SKM-1 treated with dmso at 0.1 percent for 144 hours (cell line): Measurements from ENCODE around the gene C10orf67.
"Not testable (repeated sequence)": the region's sequence is repeated elsewhere in the genome, so short reads cannot be mapped to it uniquely, and the experiment has no call there.

Experiments used
- DNase-seq: peaks from one replicate; lab custom pipeline; 2025; ENCODE audit not compliant: unreplicated experiment; lab: John Stamatoyannopoulos, UW

Gene C10orf67

DNA sequence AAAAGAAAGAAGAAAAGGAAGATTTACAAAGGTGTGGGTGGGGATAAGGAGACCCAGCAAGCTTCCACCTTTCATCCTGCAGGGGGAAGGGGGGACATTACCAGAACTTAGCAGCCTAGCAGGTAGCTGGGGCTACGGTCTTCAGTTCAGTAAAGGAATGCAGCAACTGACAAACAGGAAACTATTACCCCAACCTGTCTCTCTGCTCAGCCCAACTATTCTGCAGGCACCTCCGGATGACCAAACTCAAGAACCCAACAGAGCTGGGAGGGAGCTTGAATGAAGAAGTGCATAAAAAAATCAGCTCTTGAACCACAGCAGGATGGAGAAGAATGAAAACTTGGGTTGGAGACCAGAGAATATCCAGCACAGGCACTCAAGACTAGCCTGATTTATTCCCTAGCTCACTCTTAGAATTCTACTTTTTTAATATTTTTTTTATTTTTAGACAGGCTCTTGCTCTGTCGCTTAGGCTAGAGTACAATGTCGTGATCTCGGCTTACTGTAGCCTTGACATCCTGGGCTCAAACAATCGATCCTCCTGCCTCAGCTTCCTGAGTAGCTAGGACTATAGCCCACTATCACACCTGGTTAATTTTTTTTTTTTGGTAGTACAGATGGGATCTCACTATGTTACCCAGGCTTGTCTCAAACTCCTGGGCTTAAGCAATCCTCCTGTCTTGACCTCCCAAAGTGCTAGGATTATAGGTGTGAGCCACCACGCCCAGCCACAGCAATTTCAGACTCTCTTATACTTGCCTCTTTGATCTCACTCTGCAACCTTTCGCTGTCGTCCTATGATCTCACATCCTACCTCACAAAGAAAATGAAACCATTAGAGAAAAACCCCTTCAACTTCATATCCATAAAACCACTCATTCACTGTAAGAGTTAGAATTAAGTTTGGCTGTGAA, 18.5 kb upstream of the C10orf67 start:
- no peak for DNase-seq

DNA sequence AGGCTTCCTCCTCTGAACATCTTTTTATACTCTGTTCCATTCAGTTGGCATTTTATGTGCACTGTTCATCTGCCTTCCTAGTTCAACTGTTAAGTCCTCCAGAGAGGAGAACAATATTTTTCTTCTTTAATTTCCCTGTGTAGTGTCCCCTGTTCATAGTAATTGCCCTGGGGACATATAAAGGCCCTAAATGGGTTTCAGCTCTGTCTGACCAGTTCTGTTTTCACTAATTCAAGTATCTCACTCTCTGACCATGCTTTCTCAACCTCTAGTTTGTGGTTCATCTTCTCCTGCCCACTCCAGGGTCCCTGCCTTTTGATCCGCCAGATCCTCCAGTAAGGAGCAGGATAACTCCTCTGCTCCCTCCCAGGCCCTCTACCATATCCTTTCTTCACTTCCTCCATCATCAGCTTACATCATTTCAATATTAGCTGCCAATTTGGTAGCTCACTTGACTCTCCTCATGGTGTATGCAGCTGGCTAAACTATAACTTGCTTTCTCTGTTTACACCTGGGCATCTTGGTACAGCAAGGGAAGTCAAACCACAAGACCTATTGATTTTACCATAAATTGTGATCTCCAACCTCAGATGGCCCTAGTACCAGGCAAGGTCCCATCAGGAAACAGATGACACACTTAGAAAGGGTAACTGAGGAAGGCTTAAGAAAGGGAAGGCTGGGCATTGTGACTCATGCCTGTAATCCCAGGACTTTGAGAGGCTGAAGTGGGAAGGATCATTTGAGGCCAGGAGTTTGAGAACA, 17.7 kb upstream of the C10orf67 start:
- DNase-seq: no peak

DNA sequence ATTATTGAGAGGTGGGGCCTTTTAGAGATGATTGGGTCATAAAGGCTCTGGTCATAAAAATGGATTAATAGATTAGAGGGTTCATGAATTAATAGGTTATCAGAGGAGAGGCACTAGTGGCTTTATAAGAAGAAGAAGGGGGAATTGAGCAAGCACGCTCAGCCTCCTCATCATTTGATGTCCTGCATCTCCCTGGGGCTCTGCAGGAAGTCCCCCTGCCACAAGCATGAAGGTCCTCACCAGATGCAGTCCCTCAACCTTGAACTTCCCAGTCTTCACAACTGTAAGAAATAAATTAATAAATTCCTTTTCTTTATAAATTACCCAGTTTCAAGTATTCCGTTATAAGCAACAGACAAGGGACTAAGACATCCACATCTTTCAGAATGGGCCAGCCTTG, 17.1 kb upstream of the C10orf67 start:
- no peak for DNase-seq

DNA sequence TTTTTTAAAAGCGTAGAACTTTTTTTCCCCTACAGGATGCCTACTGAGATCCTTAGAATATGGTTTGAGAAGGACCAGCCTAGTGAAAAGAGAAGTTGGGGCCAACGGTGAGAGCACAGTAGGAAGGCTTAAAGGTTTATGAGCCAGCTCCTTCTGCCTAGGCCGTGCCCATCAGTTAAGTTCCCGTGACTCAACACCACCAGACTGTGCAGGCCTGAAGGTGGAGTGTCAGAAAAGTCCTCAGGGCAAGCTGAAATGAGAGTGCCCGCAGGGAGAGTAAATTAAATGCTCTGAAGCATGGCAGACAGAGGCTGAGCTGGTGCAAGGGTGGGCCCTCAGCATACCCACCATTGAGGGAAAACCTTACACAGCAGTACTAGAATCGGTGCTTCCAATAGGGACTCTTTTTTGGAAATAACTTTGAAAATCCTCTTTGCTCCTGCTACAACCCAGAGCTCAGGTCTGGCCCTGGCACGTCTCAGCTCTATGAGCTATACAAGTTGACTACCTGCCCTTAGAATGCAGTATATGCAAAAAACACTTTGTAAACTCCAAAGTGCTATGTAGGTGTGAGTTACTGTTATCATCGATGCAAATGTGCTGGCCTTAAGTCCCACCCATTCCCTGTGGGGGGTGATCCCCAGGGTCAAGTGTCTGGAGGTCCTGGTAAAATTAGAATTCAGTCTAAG, 15.2 kb upstream of the C10orf67 start:
- no peak for DNase-seq

DNA sequence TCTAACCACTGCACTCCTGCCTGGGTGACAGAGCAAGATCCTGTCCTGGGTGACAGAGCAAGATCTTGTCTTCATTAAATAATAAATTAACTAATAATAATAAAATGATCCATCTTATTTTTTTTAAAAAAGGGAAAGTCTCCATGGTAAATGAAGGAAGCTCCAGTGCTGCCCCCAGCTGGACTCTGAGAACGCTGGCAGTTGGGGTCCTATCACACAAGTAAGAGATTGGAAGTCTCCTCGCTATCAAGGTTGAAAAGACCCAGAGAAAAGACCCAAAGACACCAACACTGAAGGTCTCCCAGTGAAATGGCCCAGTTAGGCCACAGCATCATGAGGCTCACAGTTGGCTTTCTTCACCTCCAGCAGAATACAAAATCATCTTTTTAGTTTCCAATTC, 13.8 kb upstream of the C10orf67 start:
- no peak for DNase-seq

DNA sequence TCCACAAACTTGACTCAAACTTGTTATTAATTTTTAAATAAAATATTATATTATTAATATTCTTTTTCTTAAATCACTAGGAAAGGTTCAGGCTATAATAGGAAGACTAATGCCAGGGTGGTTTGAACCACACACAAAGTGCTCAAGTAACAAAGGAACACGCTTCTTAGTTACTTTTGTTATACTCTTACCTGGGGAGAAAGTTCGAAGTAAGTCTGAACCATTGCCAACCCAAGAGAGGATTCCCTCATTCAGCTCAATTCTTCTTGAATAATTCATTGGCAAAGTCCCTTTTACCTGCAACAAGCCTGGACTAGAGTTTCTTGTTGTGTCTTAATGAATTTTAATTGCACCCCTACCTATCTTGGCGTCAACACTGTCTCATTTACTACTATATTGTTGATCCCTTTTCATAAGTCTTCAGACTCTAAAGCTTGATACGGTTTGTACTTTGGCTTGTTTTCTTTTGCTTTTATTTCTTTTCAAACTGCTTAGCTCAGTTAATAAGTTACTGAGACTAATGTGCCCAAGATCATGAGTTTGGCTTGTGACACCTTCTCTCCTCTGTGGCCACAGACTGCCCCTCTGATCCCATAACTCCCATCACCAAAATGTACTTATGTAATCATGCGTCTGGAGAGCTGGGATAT, 10.2 kb upstream of the C10orf67 start:
- no peak for DNase-seq

DNA sequence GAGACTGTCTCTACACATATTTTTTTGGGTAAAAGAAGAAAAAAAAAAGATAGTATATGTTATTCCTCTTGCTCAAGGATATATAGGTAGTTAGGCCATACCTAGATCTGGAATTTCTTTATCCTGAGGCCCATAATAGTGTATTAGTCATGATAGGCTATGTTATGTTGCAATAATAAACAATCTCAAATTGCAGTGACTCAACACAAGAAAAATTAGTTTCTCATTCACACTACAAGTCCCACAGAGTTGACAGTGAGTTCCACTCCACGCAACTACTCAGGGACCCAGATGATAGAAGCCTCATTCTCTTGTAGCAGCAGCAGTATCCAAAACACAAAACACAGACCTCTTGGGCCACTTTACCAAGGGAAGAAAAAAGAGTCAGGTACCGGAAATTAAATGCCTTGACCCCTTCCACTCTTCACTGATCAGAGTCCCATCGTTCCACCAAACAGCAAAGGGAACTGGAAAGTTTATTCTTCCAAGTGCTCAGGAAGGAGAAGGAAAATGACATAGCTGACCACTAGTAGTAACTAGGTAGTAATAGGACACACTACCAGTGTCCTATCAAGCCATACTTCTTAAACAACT, 7.4 kb upstream of the C10orf67 start:
- DNase-seq: no peak

DNA sequence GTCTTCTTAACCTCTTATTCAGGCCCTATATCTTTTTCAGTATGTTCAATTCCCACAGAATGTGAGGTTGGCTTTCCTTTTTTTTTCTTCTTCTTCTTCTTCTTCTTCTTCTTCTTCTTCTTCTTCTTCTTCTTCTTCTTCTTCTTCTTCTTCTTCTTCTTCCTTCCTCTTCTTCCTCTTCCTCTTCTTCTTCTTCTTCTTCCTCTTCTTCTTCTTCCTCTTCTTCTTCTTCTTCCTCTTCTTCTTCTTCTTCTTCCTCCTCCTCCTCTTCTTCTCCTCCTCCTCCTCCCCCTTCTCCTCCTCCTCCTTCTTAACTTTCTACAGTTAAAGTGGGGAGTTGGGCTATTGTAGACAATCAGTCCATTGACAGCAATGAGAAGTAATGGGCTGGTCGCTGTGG, 6.1 kb upstream of the C10orf67 start:
- not testable (repeated sequence) for DNase-seq

DNA sequence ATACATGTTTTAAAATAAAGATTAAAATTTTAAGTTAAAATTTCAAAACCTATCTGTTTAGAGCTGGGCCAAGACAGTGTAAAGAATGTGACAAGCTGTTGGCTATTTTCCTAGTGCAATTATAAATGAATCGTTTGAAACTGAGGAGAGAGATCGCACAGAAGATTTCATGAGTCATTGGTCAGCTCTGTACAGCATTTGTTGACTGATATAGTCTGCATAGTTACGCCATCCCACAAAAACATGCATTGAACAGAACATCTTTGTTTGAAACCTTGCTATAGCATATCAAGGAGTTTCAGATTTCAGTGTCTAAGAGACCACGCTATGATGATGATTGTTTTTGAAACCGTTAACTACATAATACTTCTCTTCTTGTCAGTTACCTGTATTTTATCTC, 1.3 kb upstream of the C10orf67 start:
- no peak for DNase-seq

DNA sequence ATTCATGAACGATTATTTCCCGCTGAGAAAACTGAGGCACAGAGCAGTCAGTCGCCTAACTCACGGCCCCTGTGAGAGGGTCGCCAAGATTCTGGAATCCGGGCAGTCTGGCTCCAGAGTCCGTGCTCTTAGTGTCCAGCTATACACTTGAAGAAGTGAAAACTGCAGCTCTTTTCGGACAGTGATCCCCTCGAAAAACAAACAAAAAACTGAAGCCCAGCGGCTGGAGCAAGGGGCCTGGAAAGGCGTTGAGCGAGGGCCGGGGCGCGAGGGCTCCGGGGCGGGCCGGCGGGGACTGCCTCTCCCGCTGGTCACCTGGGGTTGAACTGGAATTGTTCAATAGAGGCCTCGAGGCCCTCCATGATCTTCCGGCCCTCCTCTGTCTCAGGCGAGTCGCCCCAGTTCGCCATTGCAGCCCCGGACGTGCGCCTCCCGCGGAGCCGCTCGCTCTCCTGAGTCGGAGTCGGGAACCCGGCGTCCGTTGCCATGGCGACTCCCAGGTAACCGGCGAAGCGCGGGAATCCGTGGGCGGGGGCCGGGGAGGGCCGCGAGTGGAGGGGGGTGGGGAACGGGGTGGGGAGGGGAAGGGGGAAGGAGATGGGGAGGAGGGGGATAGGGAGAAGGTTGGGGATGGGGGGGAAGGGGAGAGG, 881 bp downstream of the C10orf67 start:
- DNase-seq: no peak

DNA sequence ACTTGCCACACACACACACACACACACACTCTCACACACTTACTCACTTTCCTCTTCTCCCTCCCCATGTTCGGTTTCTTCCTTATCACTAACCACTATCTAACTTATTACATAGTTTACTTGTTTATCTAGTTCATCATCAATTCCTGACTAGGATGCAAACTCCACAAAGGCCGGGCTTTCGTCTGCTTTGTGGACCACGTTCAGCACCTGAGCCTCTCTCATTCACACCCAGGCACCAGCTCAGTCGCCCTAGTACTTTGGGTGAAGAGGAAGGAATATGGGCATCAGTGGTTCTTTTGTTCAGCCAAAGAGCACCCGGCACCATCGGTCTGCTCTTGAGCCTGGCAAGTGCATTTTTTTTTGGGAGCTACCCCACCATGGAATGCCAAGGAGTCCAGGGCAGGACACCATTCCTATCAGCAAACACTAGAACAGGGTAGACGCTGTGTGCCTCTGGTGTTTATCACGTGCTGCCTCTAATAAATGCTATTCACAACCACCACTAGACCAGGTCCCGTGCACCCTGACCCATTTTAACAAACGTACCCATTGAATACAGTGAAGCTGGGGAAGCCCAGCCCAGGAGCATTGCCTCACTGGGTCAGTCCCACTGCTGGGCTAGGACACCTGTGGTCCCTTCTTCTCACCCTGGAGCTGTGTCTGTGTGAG, 2.2 kb downstream of the C10orf67 start:
- DNase-seq: no peak

DNA sequence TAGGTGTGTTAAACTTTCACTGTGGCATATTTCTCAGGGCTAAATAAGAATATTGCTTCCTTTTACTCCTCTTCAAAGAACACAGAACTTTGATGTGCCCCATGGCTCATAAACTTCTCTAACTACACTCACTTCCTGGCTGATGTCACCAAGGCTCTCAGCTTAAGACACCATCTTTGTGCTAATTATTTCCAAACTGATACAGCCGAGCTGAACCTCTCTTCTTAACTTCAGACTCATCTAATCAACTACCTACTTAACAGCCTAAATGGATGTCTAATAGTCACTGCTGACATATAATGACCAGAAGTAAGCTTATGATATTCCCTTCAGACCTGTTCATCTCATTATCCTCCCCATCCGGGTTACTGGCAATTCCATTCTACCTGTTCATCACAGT, 3.6 kb downstream of the C10orf67 start:
- no peak for DNase-seq

DNA sequence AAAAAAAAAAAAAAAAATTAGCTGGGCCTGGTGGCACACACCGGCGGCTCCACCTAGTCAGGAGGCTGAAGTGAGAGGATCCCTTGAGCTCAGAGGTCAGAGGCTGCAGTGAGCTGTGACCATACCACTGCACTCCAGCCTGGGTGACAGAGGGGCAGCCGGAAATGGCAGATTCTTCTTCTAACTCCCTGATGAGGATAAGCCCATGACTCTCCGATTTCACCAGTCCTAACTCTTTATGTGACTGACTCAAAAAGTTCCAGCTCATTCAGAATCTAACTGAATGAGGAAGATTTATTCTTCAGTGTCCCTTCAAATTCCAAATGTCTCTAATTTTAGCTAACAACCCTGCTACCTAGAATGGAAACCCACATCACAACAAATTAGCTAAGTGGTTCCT, 4.2 kb downstream of the C10orf67 start:
- DNase-seq: no peak

DNA sequence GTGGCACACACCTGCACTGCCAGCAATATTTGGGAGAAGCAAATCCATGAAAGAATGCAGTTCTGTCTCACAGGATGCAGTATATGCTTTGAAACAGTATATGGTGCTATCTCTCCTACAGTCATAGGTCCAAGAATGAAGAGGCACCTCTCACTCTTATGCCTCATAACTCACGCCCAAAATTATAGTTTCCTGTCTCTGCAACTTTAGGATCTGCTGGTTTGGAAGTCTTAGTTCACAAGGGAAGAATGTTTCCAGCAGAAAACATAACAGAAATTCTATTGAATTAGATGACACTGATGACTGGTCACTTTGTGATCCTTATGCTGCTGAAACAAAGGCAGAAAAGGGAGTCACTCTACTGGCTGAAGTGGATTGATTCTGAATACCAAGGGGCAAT, 5.7 kb downstream of the C10orf67 start:
- no peak for DNase-seq

DNA sequence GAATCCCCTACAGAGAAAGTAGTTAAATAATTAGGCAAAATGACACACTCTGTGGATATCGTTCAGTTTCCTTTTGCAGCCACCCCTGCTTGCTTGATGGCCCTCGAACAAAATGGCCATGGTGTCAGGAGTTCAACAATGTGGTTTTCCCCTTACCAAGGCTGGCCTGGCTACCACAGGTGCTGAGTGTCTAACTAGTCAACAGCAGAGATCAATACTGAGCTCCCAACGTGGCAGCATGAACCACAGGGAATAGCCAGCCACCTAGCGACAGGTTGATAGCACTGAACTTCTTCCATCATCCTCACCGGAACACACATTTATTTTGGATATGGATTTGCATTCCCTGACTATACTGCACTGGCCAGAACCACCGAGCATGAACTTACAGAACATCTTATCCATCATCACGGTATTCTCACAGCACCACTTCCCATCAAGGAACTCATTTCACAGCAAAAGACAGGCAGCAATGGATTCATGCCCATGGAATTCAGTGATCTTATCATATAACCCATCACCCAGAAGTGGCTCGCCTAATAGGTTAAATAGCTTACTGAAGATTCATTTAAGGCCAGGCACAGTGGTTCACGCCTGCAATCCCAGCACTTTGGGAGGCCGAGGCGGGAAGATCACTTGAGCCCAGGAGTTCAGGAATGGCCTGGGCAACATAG, 6.3 kb downstream of the C10orf67 start:
- DNase-seq: no peak

DNA sequence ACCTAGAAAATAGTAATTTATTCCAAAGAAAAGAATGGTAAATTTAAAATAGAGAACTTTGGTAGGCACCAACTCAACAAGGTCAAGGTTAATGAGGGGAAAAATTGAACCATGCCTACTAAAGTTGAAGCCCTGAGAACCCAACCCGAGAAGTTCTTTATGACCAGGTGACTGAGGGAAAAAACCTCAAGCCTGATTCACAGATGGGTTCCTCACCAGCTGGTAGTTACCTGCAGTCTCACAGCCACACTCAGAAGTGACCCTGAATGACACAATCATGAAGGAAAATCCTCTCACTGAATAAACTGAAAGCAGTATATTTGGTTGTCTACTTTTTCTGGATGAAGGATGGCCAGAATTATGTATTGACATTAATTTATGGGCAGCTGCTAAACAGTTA, 7.0 kb downstream of the C10orf67 start:
- DNase-seq: no peak

DNA sequence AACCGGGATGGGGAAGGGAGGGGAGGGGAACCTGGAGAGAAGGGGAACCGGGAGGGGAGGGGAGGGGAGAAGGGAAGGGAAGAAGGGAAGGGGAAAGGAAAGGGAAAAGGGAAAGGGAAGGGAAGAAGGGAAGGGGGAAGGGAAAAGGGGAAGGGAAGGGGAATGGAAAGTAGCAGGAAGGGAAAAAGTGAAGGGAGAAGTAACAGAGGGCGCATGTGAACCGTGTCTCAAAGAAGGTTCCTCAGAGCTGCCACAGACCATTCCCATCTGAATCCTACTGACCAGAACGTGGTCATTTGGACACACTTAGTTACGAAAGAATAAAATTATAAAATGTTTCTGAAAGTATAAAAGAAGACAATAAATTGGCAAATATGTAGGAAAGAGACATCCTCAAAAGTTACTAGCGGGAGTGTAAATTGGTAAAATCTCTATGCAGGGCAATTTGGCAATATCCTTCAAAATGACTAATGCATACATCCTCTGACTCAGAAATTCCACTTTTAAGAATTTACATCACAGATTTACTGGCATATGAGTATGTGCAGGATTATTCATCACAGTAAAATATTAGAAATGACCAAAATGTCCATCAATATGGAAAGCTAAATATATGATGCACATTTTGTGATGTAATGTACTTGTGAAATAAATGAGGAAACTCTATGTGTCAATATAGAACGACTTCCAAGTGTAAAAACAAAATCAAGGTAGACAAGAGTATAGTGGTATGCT, 12.9 kb downstream of the C10orf67 start:
- DNase-seq: no peak

DNA sequence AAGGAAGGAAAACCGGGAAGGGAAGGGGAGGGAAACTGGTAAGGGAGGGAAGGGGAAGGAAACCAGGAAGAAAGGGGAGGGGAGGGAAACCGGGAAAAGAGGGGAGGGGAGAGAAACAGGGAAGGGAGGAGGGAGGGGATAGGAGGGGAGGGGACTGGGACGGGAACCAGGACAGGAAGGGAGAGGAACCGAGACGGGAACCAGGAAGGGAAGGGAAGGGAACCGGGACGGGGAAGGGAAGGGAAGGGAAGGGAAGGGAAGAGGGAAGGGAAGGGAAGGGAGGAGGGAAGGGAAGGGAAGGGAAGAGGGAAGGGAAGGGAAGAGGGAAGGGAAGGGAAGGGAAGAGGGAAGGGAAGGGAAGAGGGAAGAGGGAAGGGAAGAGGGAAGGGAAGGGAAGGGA, 13.6 kb downstream of the C10orf67 start:
- DNase-seq: no peak
